Adrenal gland (tissue), 5 donors: ENCODE data around the gene SLC25A21.

Source experiments
- POLR2A ChIP-seq, 2 donors: fragments of 450-650 bp; IDR thresholded peaks; one replicate each; pipeline ENCODE4 v1.6.1; 2017; ENCODE audit warnings: antibody characterized with exemption in 2 of 2, mild to moderate bottlenecking in 2 of 2, moderate library complexity in 1 of 2
- TF ChIP-seq, protein P1 (sequence below), 6 experiments: fragments of 450-650 bp in 4 of 6; fragments of 200-600 bp in 2 of 6; sonication (generic) in 1 of 6; IDR thresholded peaks; 1 replicate in 5 of 6; 2 replicates in 1 of 6; pipeline versions ENCODE4 v1.5.1 to v1.8.0; 2016 to 2021; ENCODE audit warnings: antibody characterized with exemption in 6 of 6, mild to moderate bottlenecking in 2 of 6, moderate library complexity in 1 of 6
- donor health status: DM: no; HTN: no; CAD: no.

DNA sequence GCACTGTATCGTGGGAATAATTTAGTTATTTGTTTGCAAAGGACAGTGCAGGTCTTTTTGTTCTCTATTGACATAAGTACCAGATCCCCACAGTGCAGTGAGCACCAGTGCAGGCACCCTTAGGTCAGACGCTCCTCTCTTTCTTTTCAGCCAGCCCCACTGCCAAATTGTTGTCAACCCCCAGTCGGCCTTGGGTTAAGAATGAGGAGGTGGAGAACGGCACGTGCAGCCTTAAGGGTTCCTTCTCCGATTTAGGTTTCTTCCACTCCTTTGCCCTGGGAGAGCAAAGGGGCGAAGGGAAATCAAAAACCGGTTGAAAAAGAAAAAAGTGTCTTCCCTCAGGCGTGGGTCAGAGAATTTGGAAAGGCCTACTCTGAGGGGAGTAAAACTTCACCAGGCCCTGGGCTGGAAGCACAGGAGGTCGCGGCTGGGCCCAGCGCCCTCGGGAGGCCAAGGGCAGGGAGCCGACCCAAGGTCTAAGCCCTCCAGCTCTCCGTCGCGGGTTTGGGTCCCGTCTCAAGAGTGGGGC, 506.5 kb downstream of the SLC25A21 start:
- TF ChIP-seq, protein P1, sequence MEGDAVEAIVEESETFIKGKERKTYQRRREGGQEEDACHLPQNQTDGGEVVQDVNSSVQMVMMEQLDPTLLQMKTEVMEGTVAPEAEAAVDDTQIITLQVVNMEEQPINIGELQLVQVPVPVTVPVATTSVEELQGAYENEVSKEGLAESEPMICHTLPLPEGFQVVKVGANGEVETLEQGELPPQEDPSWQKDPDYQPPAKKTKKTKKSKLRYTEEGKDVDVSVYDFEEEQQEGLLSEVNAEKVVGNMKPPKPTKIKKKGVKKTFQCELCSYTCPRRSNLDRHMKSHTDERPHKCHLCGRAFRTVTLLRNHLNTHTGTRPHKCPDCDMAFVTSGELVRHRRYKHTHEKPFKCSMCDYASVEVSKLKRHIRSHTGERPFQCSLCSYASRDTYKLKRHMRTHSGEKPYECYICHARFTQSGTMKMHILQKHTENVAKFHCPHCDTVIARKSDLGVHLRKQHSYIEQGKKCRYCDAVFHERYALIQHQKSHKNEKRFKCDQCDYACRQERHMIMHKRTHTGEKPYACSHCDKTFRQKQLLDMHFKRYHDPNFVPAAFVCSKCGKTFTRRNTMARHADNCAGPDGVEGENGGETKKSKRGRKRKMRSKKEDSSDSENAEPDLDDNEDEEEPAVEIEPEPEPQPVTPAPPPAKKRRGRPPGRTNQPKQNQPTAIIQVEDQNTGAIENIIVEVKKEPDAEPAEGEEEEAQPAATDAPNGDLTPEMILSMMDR (IDR thresholded peaks at IDR 0.05), result no peak
- TF ChIP-seq POLR2A (IDR thresholded peaks at IDR 0.05), result no peak
